Loucy (cell line): ENCODE results near the gene STARD13.

ENCODE experiments used
- CTCF ChIP-seq: fragments of 200-600 bp; sonication (generic); conservative IDR thresholded peaks from 2 replicates; pipeline ENCODE4 v1.5.1; 2014; ENCODE audit warnings: mild to moderate bottlenecking, antibody characterized with exemption, low read length
- EZH2phosphoT487 ChIP-seq: fragments of 200-600 bp; IDR thresholded peaks from 2 replicates; pipeline ENCODE4 v1.6.1; 2018; ENCODE audit warnings: antibody characterized with exemption, mild to moderate bottlenecking, moderate library complexity, borderline replicate concordance

DNA sequence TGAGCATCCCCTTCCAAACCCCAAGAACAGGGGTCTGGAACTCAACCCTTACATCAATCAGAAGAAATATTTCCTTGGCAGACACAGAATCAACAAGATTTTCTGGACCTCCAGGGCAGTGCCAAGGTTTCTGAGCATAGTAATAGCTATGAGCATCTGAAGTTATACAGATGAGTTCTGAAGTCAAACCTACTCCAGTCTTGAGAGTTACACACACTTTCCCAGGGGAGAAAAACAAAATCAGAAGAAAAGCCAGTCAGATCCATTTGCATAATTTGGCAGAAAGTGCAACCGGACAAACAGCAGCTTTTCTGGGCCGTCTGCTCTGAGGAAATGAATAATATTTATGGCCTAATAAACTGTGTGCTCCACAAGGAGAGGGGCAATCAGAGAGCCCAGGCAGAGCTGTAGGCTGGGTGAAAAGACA, 176.3 kb downstream of the STARD13 start:
- no peak for TF ChIP-seq CTCF
- no peak for TF ChIP-seq EZH2phosphoT487
